HCT116 (cell line): ENCODE data around the gene TUBA1C. TPM values are rescaled to one million over a fixed set of nuclear protein-coding genes. Genes with fewer than 3 reads are reported as not detected.

Experiments used
- ATAC-seq: fragments of 200-7000 bp; cut with Tn5 transposase; 2 replicates; pipeline ENCODE4 v1.9.1; 2020; ENCODE audit warnings: mild to moderate bottlenecking, moderate library complexity
- BruUV-seq: library from RNA; stranded (reverse); fragments of 400-500 nt; replicated peaks from 2 replicates; lab custom pipeline; 2021; lab: Mats Ljungman, UMichigan
- CTCF ChIA-PET: fragments of 300-600 bp; sonication (Branson Sonifier 250); formaldehyde crosslinking; loops from one replicate; lab custom pipeline; 2021; ENCODE audit warnings: antibody characterized with exemption; lab: Charles Lee
- POLR2A ChIA-PET: fragments of 300-600, 350-600 bp; sonication (Branson Sonifier 250); formaldehyde crosslinking; loops from one replicate; lab custom pipeline; 2021; ENCODE audit warnings: antibody characterized with exemption; lab: Charles Lee
- RAD21 ChIA-PET, 2 experiments: fragments of 300-600 bp; sonication (Branson Sonifier 250); formaldehyde crosslinking; loops; one replicate each; lab custom pipeline; 2023; ENCODE audit warnings: low total read pairs in 2 of 2; ENCODE audit not compliant: uncharacterized antibody in 2 of 2, unreplicated experiment in 2 of 2, low non-redundant PET in 1 of 2; lab: Charles Lee
- DNase-seq: peaks from one replicate; pipeline ENCODE4 v3.0.0-alpha.2; 2010; ENCODE audit warnings: low read depth, low spot score
- H2AFZ ChIP-seq: fragments of 200-600 bp; shearing (Covaris generic), sonication (generic); 2 replicates; pipeline ENCODE4 v1.6.1; 2017; ENCODE audit warnings: low read depth, mixed run types, mixed read lengths, antibody characterized with exemption, low read length; ENCODE audit not compliant: poor library complexity, severe bottlenecking
- H3K27ac ChIP-seq: 2 replicates; pipeline ENCODE4 v1.5.1; 2012; ENCODE audit warnings: low read depth, low read length
- H3K27me3 ChIP-seq: fragments of 200-600 bp; sonication (generic); 2 replicates; pipeline ENCODE4 v1.6.1; 2016; ENCODE audit warnings: mixed run types, low read length, mixed read lengths; ENCODE audit not compliant: insufficient read depth
- H3K36me3 ChIP-seq, 2 experiments: fragments of 200-500 bp in 1 of 2; fragments of 200-600 bp in 1 of 2; sonication (Bioruptor generic) in 1 of 2; sonication (generic) in 1 of 2; 2 replicates each; pipeline versions ENCODE4 v1.5.1 to v1.6.1; 2014 to 2016; ENCODE audit warnings: low read length in 2 of 2, inconsistent platforms in 1 of 2, mixed read lengths in 1 of 2, mixed run types in 1 of 2; ENCODE audit not compliant: insufficient read depth in 2 of 2, control insufficient read depth in 1 of 2
- H3K4me1 ChIP-seq, 2 experiments: fragments of 200-600 bp in 1 of 2; sonication (generic) in 1 of 2; 2 replicates each; pipeline versions ENCODE4 v1.5.1 to v1.6.1; 2012 to 2017; ENCODE audit warnings: low read length in 2 of 2, inconsistent platforms in 1 of 2, mild to moderate bottlenecking in 1 of 2, mixed read lengths in 1 of 2, mixed run types in 1 of 2, moderate library complexity in 1 of 2; ENCODE audit not compliant: insufficient read depth in 2 of 2, control insufficient read depth in 1 of 2
- H3K4me2 ChIP-seq: fragments of 200-600 bp; sonication (generic); 2 replicates; pipeline ENCODE4 v1.6.1; 2017; ENCODE audit warnings: mixed run types, low read length, mixed read lengths
- H3K4me3 ChIP-seq, 2 experiments: fragments of 200-600 bp in 1 of 2; sonication (generic) in 1 of 2; replicated peaks in 1 of 2; 2 replicates each; pipeline ENCODE4 v1.5.1; 2011 to 2016; ENCODE audit warnings: low read length in 2 of 2, control low read depth in 1 of 2, low read depth in 1 of 2, mild to moderate bottlenecking in 1 of 2, mixed read lengths in 1 of 2, mixed run types in 1 of 2
- H3K79me2 ChIP-seq: fragments of 200-600 bp; sonication (generic); 2 replicates; pipeline ENCODE4 v1.6.1; 2017; ENCODE audit warnings: mild to moderate bottlenecking, mixed run types, low read length, moderate library complexity, mixed read lengths; ENCODE audit not compliant: insufficient read depth
- H3K9ac ChIP-seq: fragments of 200-600 bp; sonication (generic); 2 replicates; pipeline ENCODE4 v1.6.1; 2016; ENCODE audit warnings: low read length, mixed read lengths
- H3K9me2 ChIP-seq: fragments of 200-600 bp; sonication (generic), shearing (Covaris generic); 2 replicates; pipeline ENCODE4 v1.6.1; 2017; ENCODE audit warnings: mixed run types, mild to moderate bottlenecking, moderate library complexity; ENCODE audit not compliant: insufficient read depth
- H3K9me3 ChIP-seq, 2 experiments: fragments of 200-500 bp in 1 of 2; fragments of 200-600 bp in 1 of 2; sonication (Bioruptor generic) in 1 of 2; sonication (generic) in 1 of 2; 2 replicates each; pipeline ENCODE4 v1.6.1; 2014 to 2017; ENCODE audit warnings: low read length in 2 of 2, mixed read lengths in 2 of 2, inconsistent platforms in 1 of 2, low read depth in 1 of 2, mild to moderate bottlenecking in 1 of 2, mixed run types in 1 of 2, moderate library complexity in 1 of 2; ENCODE audit not compliant: control insufficient read depth in 1 of 2, insufficient read depth in 1 of 2
- H4K20me1 ChIP-seq: fragments of 200-600 bp; sonication (generic), shearing (Covaris generic); 2 replicates; pipeline ENCODE4 v1.6.1; 2017; ENCODE audit warnings: mixed run types, mild to moderate bottlenecking, moderate library complexity; ENCODE audit not compliant: insufficient read depth
- CBX3 ChIP-seq: IDR thresholded peaks from 2 replicates; pipeline ENCODE4 v1.6.1; 2012; ENCODE audit warnings: low read depth
- EZH2 ChIP-seq: fragments of 200-600 bp; sonication (generic); IDR thresholded peaks from 2 replicates; pipeline ENCODE4 v1.6.1; 2017; ENCODE audit warnings: antibody characterized with exemption, mixed run types
- EZH2phosphoT487 ChIP-seq: fragments of 200-600 bp; IDR thresholded peaks from 2 replicates; pipeline ENCODE4 v1.6.1; 2018; ENCODE audit warnings: antibody characterized with exemption, borderline replicate concordance
- MAX ChIP-seq: IDR thresholded peaks from 2 replicates; pipeline ENCODE4 v1.6.1; 2012
- POLR2AphosphoS5 ChIP-seq: IDR thresholded peaks from 2 replicates; pipeline ENCODE4 v1.6.1; 2011; ENCODE audit warnings: mild to moderate bottlenecking, low read depth, low read length, moderate library complexity
- SIN3A ChIP-seq: IDR thresholded peaks from 2 replicates; pipeline ENCODE4 v1.6.1; 2012; ENCODE audit warnings: low read depth
- SP1 ChIP-seq: IDR thresholded peaks from 2 replicates; pipeline ENCODE4 v1.6.1; 2012; ENCODE audit warnings: low read depth
- TCF7L2 ChIP-seq: IDR thresholded peaks from 2 replicates; pipeline ENCODE4 v1.7.0; 2011; ENCODE audit warnings: borderline replicate concordance, inconsistent platforms; ENCODE audit not compliant: insufficient read depth, insufficient read length; ENCODE audit errors: extremely low read depth
- ZFX ChIP-seq: fragments of 450-650 bp; IDR thresholded peaks from 2 replicates; pipeline ENCODE4 v1.6.1; 2017
- ZNF274 ChIP-seq: fragments of 200-500 bp; sonication (Bioruptor generic); IDR thresholded peaks from 2 replicates; pipeline ENCODE4 v1.6.1; 2014; ENCODE audit warnings: mild to moderate bottlenecking, low read depth, low read length, inconsistent platforms
- intact Hi-C: fragments of 100-400 bp; cut with micrococcal nuclease; formaldehyde crosslinking; loops from 2 replicates; pipeline ENCODE4 v1.10.0; 2022
- total RNA-seq: library from RNA; stranded (reverse); gene quantifications from one replicate; pipeline ENCODE4 v1.2.1, GENCODE V29; 2021; ENCODE audit not compliant: unreplicated experiment
- TF ChIP-seq, protein P1 (sequence below): IDR thresholded peaks from 2 replicates; pipeline ENCODE4 v1.6.1; 2012
- TF ChIP-seq, protein P2 (sequence below): IDR thresholded peaks from 2 replicates; pipeline ENCODE4 v1.6.1; 2011; ENCODE audit warnings: mild to moderate bottlenecking, low read length, moderate library complexity; ENCODE audit not compliant: insufficient replicate concordance; ENCODE audit errors: extremely low read depth
- TF ChIP-seq, protein P3 (sequence below): IDR thresholded peaks from 2 replicates; pipeline ENCODE4 v1.6.1; 2012; ENCODE audit warnings: low read depth

The TUBA1C gene
- total RNA-seq, 1 experiment from 2014 or later: 571 TPM

- Histone ChIP-seq H3K27me3 (no peaks in the 10 kb centered on the region), H3K4me3 (no peak overlapping the region), H4K20me1 (no peaks in the 10 kb centered on the region), H3K79me2 (no peaks in the 10 kb centered on the region), H3K9me2 (no peaks in the 10 kb centered on the region), H3K4me1 (peaks cover 6 to 16% of the 10 kb centered on the region in 2 experiments; a peak in 3 of 4 replicates), H3K27ac (no peak overlapping the region), H3K9ac (no peak overlapping the region)
- ChIA-PET CTCF (interaction anchor here (3.2 kb wide), 1 partner anchor 15 kb away, joined by 23 read pairs; no protein-coding TSS in a partner anchor), RAD21 (no interaction called here), POLR2A (no interaction called here)
- intact Hi-C loops: no loop called here
- ATAC-seq: no peak
- no peak for TF ChIP-seq TCF7L2
- TF ChIP-seq, all 23 proteins: peak for 0
- Histone ChIP-seq H3K36me3 (no peaks in the 10 kb centered on the region), H2AFZ (no peak overlapping the region), H3K9me3 (no peaks in the 10 kb centered on the region), H3K4me2 (no peak overlapping the region)
- BruUV-seq: no TSS peak
- DNase-seq: no peak
Measured at GRCh38 chr12:49220972-49221371, 43.9 kb upstream of the TUBA1C start.

GRCh38 chr12:49223122-49223521 lies 41.8 kb upstream of the TUBA1C start:
- ATAC-seq (no peak), DNase-seq (no peak)
- Histone ChIP-seq H3K27me3 (no peaks in the 10 kb centered on the region), H3K27ac (no peak overlapping the region), H3K79me2 (no peaks in the 10 kb centered on the region), H3K4me2 (no peak overlapping the region), H3K4me1 (peaks cover 6 to 17% of the 10 kb centered on the region in 2 experiments; a peak in 3 of 4 replicates), H3K4me3 (no peak overlapping the region), H4K20me1 (no peaks in the 10 kb centered on the region), H3K9me2 (no peaks in the 10 kb centered on the region), H3K9me3 (no peaks in the 10 kb centered on the region), H2AFZ (peak overlapping the region; percentile 40), H3K9ac (no peak overlapping the region), H3K36me3 (no peaks in the 10 kb centered on the region)
- BruUV-seq: no TSS peak
- intact Hi-C loops: no loop called here
- ChIA-PET RAD21 (interaction anchor here in 1 of 2 experiments (1.2 kb wide), 1 partner anchor 12 kb away, joined by 5 read pairs; no protein-coding TSS in a partner anchor), POLR2A (interaction anchor here (0.6 to 1.9 kb wide), 4 partner anchors 34 to 481 kb away, joined by 3 to 6 read pairs (median 4); partner anchors contain the start of genes TUBA1A and TUBA1B), CTCF (interaction anchor here (3.2 kb wide), 1 partner anchor 12 kb away, joined by 23 read pairs; no protein-coding TSS in a partner anchor)
- no peak for TF ChIP-seq SIN3A
- no peak for TF ChIP-seq SP1
- TF ChIP-seq, protein P1, sequence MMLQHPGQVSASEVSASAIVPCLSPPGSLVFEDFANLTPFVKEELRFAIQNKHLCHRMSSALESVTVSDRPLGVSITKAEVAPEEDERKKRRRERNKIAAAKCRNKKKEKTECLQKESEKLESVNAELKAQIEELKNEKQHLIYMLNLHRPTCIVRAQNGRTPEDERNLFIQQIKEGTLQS: no peak
- TF ChIP-seq MAX: no peak
- TF ChIP-seq POLR2AphosphoS5: no peak
- no peak for TF ChIP-seq ZFX
- TF ChIP-seq EZH2phosphoT487: no peak
- no peak for TF ChIP-seq EZH2
- TF ChIP-seq, protein P2, sequence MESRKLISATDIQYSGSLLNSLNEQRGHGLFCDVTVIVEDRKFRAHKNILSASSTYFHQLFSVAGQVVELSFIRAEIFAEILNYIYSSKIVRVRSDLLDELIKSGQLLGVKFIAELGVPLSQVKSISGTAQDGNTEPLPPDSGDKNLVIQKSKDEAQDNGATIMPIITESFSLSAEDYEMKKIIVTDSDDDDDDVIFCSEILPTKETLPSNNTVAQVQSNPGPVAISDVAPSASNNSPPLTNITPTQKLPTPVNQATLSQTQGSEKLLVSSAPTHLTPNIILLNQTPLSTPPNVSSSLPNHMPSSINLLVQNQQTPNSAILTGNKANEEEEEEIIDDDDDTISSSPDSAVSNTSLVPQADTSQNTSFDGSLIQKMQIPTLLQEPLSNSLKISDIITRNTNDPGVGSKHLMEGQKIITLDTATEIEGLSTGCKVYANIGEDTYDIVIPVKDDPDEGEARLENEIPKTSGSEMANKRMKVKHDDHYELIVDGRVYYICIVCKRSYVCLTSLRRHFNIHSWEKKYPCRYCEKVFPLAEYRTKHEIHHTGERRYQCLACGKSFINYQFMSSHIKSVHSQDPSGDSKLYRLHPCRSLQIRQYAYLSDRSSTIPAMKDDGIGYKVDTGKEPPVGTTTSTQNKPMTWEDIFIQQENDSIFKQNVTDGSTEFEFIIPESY: no peak
- TF ChIP-seq, protein P3, sequence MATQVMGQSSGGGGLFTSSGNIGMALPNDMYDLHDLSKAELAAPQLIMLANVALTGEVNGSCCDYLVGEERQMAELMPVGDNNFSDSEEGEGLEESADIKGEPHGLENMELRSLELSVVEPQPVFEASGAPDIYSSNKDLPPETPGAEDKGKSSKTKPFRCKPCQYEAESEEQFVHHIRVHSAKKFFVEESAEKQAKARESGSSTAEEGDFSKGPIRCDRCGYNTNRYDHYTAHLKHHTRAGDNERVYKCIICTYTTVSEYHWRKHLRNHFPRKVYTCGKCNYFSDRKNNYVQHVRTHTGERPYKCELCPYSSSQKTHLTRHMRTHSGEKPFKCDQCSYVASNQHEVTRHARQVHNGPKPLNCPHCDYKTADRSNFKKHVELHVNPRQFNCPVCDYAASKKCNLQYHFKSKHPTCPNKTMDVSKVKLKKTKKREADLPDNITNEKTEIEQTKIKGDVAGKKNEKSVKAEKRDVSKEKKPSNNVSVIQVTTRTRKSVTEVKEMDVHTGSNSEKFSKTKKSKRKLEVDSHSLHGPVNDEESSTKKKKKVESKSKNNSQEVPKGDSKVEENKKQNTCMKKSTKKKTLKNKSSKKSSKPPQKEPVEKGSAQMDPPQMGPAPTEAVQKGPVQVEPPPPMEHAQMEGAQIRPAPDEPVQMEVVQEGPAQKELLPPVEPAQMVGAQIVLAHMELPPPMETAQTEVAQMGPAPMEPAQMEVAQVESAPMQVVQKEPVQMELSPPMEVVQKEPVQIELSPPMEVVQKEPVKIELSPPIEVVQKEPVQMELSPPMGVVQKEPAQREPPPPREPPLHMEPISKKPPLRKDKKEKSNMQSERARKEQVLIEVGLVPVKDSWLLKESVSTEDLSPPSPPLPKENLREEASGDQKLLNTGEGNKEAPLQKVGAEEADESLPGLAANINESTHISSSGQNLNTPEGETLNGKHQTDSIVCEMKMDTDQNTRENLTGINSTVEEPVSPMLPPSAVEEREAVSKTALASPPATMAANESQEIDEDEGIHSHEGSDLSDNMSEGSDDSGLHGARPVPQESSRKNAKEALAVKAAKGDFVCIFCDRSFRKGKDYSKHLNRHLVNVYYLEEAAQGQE: no peak
- no peak for TF ChIP-seq ZNF274
- no peak for TF ChIP-seq CBX3
- TF ChIP-seq TCF7L2: no peak
